HepG2 (cell line): ENCODE measurements around the gene CUL9. TPM values are rescaled to one million over a fixed set of nuclear protein-coding genes. Genes with fewer than 3 reads are reported as not detected.

Experiments
- ATF6 ChIP-seq: sonication (generic); formaldehyde crosslinking; conservative IDR thresholded peaks from 2 replicates; pipeline ENCODE4 v1.4.0; 2020; ENCODE audit warnings: missing genetic modification reagents
- CAMTA2 ChIP-seq: sonication (generic); formaldehyde crosslinking; IDR thresholded peaks from 2 replicates; pipeline ENCODE4 v1.4.0; 2020; ENCODE audit warnings: mild to moderate bottlenecking, missing genetic modification reagents, borderline replicate concordance
- CC2D1A ChIP-seq: sonication (generic); formaldehyde crosslinking; IDR thresholded peaks from 2 replicates; pipeline ENCODE4 v1.8.1; 2023; ENCODE audit warnings: mild to moderate bottlenecking, missing genetic modification reagents
- CHD2 ChIP-seq: IDR thresholded peaks from 2 replicates; pipeline ENCODE4 v1.6.1; 2011; ENCODE audit warnings: low read depth, low read length, improper control_type of control experiment
- DR1 ChIP-seq: sonication (generic); formaldehyde crosslinking; IDR thresholded peaks from 2 replicates; pipeline ENCODE4 v1.8.0; 2021; ENCODE audit warnings: mild to moderate bottlenecking, missing genetic modification reagents, inconsistent platforms
- HMG20A ChIP-seq: IDR thresholded peaks from 2 replicates; pipeline ENCODE4 v1.6.1; 2016; ENCODE audit warnings: borderline replicate concordance
- HNRNPH1 ChIP-seq: fragments of 200-400 bp; formaldehyde crosslinking; optimal IDR thresholded peaks from 2 replicates; pipeline ENCODE3; 2017; ENCODE audit warnings: mild to moderate bottlenecking, low read depth, low read length
- RXRA ChIP-seq: sonication (generic); formaldehyde crosslinking; IDR thresholded peaks from 2 replicates; pipeline ENCODE4 v1.5.1; 2020; ENCODE audit warnings: missing genetic modification reagents
- SKI ChIP-seq: fragments of 450-650 bp; IDR thresholded peaks from one replicate; pipeline ENCODE4 v1.6.1; 2018; ENCODE audit warnings: mild to moderate bottlenecking; ENCODE audit not compliant: partially characterized antibody
- TAF15 ChIP-seq: fragments of 200-400 bp; formaldehyde crosslinking; IDR thresholded peaks from one replicate; pipeline ENCODE4 v1.6.1; 2018; ENCODE audit warnings: mild to moderate bottlenecking, low read depth, low read length; ENCODE audit not compliant: poor library complexity, severe bottlenecking
- ZC3H4 ChIP-seq: sonication (generic); formaldehyde crosslinking; IDR thresholded peaks from 2 replicates; pipeline ENCODE4 v1.4.0; 2020; ENCODE audit warnings: missing genetic modification reagents, borderline replicate concordance
- ZNF207 ChIP-seq: fragments of 450-650 bp; IDR thresholded peaks from 2 replicates; pipeline ENCODE4 v1.6.1; 2016; ENCODE audit warnings: antibody characterized with exemption, borderline replicate concordance
- ZNF451 ChIP-seq: sonication (generic); formaldehyde crosslinking; IDR thresholded peaks from 2 replicates; pipeline ENCODE4 v1.5.0; 2020; ENCODE audit warnings: mild to moderate bottlenecking, missing genetic modification reagents
- ZNF501 ChIP-seq: sonication (generic); formaldehyde crosslinking; IDR thresholded peaks from 2 replicates; pipeline ENCODE4 v1.5.1; 2020; ENCODE audit warnings: mild to moderate bottlenecking, moderate library complexity, missing genetic modification reagents
- ZNF546 ChIP-seq: sonication (generic); formaldehyde crosslinking; conservative IDR thresholded peaks from 2 replicates; pipeline ENCODE4 v1.8.1; 2023; ENCODE audit warnings: mild to moderate bottlenecking, missing genetic modification reagents
- ZNF547 ChIP-seq: sonication (generic); formaldehyde crosslinking; IDR thresholded peaks from 2 replicates; pipeline ENCODE4 v1.5.1; 2020; ENCODE audit warnings: mild to moderate bottlenecking, missing genetic modification reagents
- ZNF761 ChIP-seq: sonication (generic); formaldehyde crosslinking; conservative IDR thresholded peaks from 2 replicates; pipeline ENCODE4 v1.4.0; 2020; ENCODE audit warnings: mild to moderate bottlenecking, missing genetic modification reagents
- polyA plus RNA-seq, 8 experiments: library from polyadenylated mRNA; depleted of rRNA in 3 of 8; stranded (reverse) in 7 of 8; unstranded in 1 of 8; fragments of >200 nt; fragmentation: Illumina TruSeq in 4 of 8; extraction: Trizol in 4 of 8; gene quantifications; 2 replicates each; pipeline versions ENCODE4 v1.2.1 to v1.2.3, GENCODE V29; 2011 to 2016; ENCODE audit warnings: low read depth in 4 of 8, missing spikeins in 1 of 8, mixed read lengths in 1 of 8; ENCODE audit not compliant: insufficient read depth in 1 of 8
- total RNA-seq, 5 experiments: library from RNA; depleted of rRNA; stranded (reverse); fragments of >200 nt; fragmentation: Illumina TruSeq; extraction: Trizol; gene quantifications; 2 replicates each; pipeline ENCODE4 v1.2.3, GENCODE V29; 2016; ENCODE audit warnings: low read depth in 1 of 5
- TF ChIP-seq, protein P1 (sequence below): IDR thresholded peaks from 2 replicates; pipeline ENCODE4 v1.4.0; 2020; ENCODE audit warnings: mild to moderate bottlenecking, missing genetic modification reagents
- TF ChIP-seq, protein P2 (sequence below): sonication (generic); formaldehyde crosslinking; conservative IDR thresholded peaks from 2 replicates; pipeline ENCODE4 v1.8.0; 2022; ENCODE audit warnings: missing genetic modification reagents

Gene CUL9
- total and polyA plus RNA-seq, 2 of the 13 experiments (the other 11 are each of a cell fraction or from before 2014, with no cell fraction given) = 11.4 to 13.7 TPM

DNA sequence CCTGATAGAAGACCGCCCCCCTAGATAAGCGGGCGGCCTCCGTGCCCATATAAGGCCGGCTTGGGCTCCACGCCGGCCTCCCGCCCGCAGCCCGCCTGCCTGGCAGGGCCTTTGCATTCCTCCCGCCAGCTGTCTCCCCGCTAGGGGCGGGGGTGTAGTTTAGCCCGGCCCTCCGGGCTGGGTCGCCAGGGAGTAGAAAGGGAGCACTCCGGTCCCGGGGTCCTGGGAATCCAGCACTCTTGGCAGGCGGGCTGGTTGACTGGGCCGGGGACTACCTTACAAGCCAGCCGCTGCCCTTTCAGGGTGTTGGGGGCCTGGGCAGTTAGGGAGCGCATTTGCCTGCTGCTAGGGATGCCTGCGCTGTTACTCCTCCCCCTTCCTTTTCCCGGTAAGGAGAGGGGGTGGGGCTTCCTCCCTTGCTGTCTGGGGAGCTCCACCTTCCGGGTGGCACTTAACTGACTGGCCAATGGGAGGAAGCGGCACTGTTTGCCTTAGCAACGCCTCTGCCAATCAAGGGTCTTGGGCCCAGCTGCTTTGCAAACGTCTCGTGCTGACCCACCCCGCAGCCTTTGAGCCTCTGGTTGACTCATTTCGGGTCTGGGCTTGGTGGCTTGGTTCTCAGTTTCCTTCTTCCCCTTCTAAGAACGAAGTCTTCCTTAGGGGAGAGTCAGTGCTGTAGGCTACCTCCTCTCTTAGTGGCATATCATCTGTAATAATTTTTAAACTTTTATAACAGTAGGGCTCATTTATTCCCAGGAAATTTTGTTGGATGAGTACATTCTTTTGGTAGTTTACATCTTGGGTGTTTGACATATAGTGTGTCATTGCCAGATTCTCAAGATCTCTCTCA lies 7.5 kb upstream of the CUL9 start (continued):
- TF ChIP-seq ATF6 (CRISPR knock-in tag) (0 out of 2 replicates have a peak, but pooled peaks have one; percentile 58), ZNF546 (CRISPR knock-in tag) (no peak), ZC3H4 (CRISPR knock-in tag) (no peak), DR1 (CRISPR knock-in tag) (no peak), RXRA (peak; percentile 36; the same call in 1 of the 2 replicates), SKI (peak; percentile 50), ZNF451 (CRISPR knock-in tag) (peak; percentile 82; the same call in 1 of the 2 replicates), HNRNPH1 (no peak), TAF15 (peak; percentile 64), CHD2 (peak; percentile 53; the same call in 1 of the 2 replicates), ZNF761 (no peak), ZNF501 (CRISPR knock-in tag) (peak; percentile 89; the same call in 1 of the 2 replicates), HMG20A (no peak), ZNF207 (no peak), ZNF547 (CRISPR knock-in tag) (peak; percentile 76), CAMTA2 (CRISPR knock-in tag) (peak; percentile 52; the same call in 1 of the 2 replicates), CC2D1A (no peak)
- TF ChIP-seq, protein P1, sequence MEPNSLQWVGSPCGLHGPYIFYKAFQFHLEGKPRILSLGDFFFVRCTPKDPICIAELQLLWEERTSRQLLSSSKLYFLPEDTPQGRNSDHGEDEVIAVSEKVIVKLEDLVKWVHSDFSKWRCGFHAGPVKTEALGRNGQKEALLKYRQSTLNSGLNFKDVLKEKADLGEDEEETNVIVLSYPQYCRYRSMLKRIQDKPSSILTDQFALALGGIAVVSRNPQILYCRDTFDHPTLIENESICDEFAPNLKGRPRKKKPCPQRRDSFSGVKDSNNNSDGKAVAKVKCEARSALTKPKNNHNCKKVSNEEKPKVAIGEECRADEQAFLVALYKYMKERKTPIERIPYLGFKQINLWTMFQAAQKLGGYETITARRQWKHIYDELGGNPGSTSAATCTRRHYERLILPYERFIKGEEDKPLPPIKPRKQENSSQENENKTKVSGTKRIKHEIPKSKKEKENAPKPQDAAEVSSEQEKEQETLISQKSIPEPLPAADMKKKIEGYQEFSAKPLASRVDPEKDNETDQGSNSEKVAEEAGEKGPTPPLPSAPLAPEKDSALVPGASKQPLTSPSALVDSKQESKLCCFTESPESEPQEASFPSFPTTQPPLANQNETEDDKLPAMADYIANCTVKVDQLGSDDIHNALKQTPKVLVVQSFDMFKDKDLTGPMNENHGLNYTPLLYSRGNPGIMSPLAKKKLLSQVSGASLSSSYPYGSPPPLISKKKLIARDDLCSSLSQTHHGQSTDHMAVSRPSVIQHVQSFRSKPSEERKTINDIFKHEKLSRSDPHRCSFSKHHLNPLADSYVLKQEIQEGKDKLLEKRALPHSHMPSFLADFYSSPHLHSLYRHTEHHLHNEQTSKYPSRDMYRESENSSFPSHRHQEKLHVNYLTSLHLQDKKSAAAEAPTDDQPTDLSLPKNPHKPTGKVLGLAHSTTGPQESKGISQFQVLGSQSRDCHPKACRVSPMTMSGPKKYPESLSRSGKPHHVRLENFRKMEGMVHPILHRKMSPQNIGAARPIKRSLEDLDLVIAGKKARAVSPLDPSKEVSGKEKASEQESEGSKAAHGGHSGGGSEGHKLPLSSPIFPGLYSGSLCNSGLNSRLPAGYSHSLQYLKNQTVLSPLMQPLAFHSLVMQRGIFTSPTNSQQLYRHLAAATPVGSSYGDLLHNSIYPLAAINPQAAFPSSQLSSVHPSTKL (CRISPR knock-in tag) = peak; percentile 41; the same call in 1 of the 2 replicates
- TF ChIP-seq, protein P2, sequence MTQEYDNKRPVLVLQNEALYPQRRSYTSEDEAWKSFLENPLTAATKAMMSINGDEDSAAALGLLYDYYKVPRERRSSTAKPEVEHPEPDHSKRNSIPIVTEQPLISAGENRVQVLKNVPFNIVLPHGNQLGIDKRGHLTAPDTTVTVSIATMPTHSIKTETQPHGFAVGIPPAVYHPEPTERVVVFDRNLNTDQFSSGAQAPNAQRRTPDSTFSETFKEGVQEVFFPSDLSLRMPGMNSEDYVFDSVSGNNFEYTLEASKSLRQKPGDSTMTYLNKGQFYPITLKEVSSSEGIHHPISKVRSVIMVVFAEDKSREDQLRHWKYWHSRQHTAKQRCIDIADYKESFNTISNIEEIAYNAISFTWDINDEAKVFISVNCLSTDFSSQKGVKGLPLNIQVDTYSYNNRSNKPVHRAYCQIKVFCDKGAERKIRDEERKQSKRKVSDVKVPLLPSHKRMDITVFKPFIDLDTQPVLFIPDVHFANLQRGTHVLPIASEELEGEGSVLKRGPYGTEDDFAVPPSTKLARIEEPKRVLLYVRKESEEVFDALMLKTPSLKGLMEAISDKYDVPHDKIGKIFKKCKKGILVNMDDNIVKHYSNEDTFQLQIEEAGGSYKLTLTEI (CRISPR knock-in tag) = no peak
